ENCODE results near the gene RPS14. TPM values are rescaled to one million over a fixed set of nuclear protein-coding genes. Genes with fewer than 3 reads are reported as not detected.
A peak's percentile ranks its signal among the peaks of the same experiment; 100 is the strongest.

Gene RPS14
- total and polyA plus RNA-seq, 9 of the 15 experiments (the other 6 are each of a cell fraction or from before 2014, with no cell fraction given): 1,824 to 5,983 (median 3,017) TPM

GRCh38 chr5:150449517-150450339 lies at the start of gene RPS14 (continued):
- TF ChIP-seq STAT6 (CRISPR knock-in tag; IDR thresholded peaks at IDR 0.05): peak; percentile 45; the same call in 1 of the 2 replicates
- TF ChIP-seq ZKSCAN1 (IDR thresholded peaks at IDR 0.05; ENCODE audit: low read depth, low read length): peak; percentile 50; the same call in 1 of the 2 replicates
- TF ChIP-seq ID3 (CRISPR knock-in tag; IDR thresholded peaks at IDR 0.05): no peak
- peak; percentile 84; the same call in 1 of the 2 replicates for TF ChIP-seq ID3 (tag; IDR thresholded peaks at IDR 0.05)
- peak; percentile 92 for TF ChIP-seq KDM5B (IDR thresholded peaks at IDR 0.05; ENCODE audit: insufficient replicate concordance, low read depth, low read length)
- TF ChIP-seq HINFP (tag; conservative IDR thresholded peaks at IDR 0.05; ENCODE audit: low read depth): no peak
- TF ChIP-seq DEAF1 (CRISPR knock-in tag; IDR thresholded peaks at IDR 0.05): no peak
- peak; percentile 83; the same call in 1 of the 2 replicates for TF ChIP-seq PHF21A (IDR thresholded peaks at IDR 0.05; ENCODE audit: borderline replicate concordance, low read depth)
- 0 out of 2 replicates have a peak, but pooled peaks have one; percentile 25 for TF ChIP-seq DDX20 (tag; IDR thresholded peaks at IDR 0.05; ENCODE audit: low read depth)
- TF ChIP-seq CBX5 (IDR thresholded peaks at IDR 0.05; ENCODE audit: borderline replicate concordance, low read depth): peak; percentile 60; the same call in 1 of the 2 replicates
- no peak for TF ChIP-seq ATF1 (CRISPR knock-in tag; IDR thresholded peaks at IDR 0.05)
- peak; percentile 95 for TF ChIP-seq ATF1 (tag; IDR thresholded peaks at IDR 0.05)
- peak; percentile 99 for TF ChIP-seq NFIC (IDR thresholded peaks at IDR 0.05)
- peak; percentile 67; the same call in 1 of the 2 replicates for TF ChIP-seq BCOR (IDR thresholded peaks at IDR 0.05)
- TF ChIP-seq STAT5B (CRISPR knock-in tag; IDR thresholded peaks at IDR 0.05): no peak
- 0 out of 2 replicates have a peak, but pooled peaks have one; percentile 73 for TF ChIP-seq ERF (CRISPR knock-in tag; IDR thresholded peaks at IDR 0.05)
- peak; percentile 61 for TF ChIP-seq HNRNPLL (IDR thresholded peaks at IDR 0.05; ENCODE audit: low read depth, low read length, poor library complexity, severe bottlenecking)
- TF ChIP-seq FIP1L1 (IDR thresholded peaks at IDR 0.05; ENCODE audit: low read depth, low read length, poor library complexity, severe bottlenecking): peak; percentile 70
- peak; percentile 74; the same call in 1 of the 2 replicates for TF ChIP-seq SREBF1 (IDR thresholded peaks at IDR 0.05; ENCODE audit: borderline replicate concordance, low read depth, low read length)
- TF ChIP-seq PHF20 (IDR thresholded peaks at IDR 0.05; ENCODE audit: partially characterized antibody): peak; percentile 100
